Calu3 (cell line): ENCODE results near the gene BTG1. TPM values are rescaled to one million over a fixed set of nuclear protein-coding genes. Genes with fewer than 3 reads are reported as not detected.

Source experiments
- BruUV-seq: library from RNA; stranded (reverse); fragments of 400-500 nt; replicated peaks from 2 replicates; lab custom pipeline; 2021; lab: Mats Ljungman, UMichigan
- CTCF ChIA-PET: fragments of 300-600 bp; sonication (Branson Sonifier 250); formaldehyde crosslinking; loops from one replicate; lab custom pipeline; 2022; ENCODE audit warnings: antibody characterized with exemption; lab: Charles Lee
- DNase-seq: peaks from one replicate; pipeline ENCODE4 v3.0.0; 2022
- H3K27ac Mint-ChIP-seq: one replicate; pipeline ENCODE4 v1.8.0; 2022; ENCODE audit warnings: mixed read lengths; ENCODE audit not compliant: unreplicated experiment
- H3K27me3 Mint-ChIP-seq: one replicate; pipeline ENCODE4 v1.8.0; 2022; ENCODE audit warnings: mixed read lengths; ENCODE audit not compliant: unreplicated experiment
- H3K36me3 Mint-ChIP-seq: one replicate; pipeline ENCODE4 v1.8.0; 2022; ENCODE audit warnings: mild to moderate bottlenecking, moderate library complexity, mixed read lengths; ENCODE audit not compliant: insufficient read depth, unreplicated experiment
- H3K4me1 Mint-ChIP-seq: one replicate; pipeline ENCODE4 v1.8.0; 2022; ENCODE audit warnings: mild to moderate bottlenecking, low read depth, mixed read lengths; ENCODE audit not compliant: unreplicated experiment
- H3K4me3 Mint-ChIP-seq: one replicate; pipeline ENCODE4 v1.8.0; 2022; ENCODE audit warnings: mild to moderate bottlenecking, low read depth, moderate library complexity, mixed read lengths; ENCODE audit not compliant: unreplicated experiment
- H3K9me3 Mint-ChIP-seq: one replicate; pipeline ENCODE4 v1.8.0; 2022; ENCODE audit warnings: low read depth, mixed read lengths; ENCODE audit not compliant: unreplicated experiment
- intact Hi-C: fragments of 100-400 bp; cut with micrococcal nuclease; formaldehyde crosslinking; loops from one replicate; pipeline ENCODE4 v1.10.0; 2022; ENCODE audit not compliant: unreplicated experiment
- total RNA-seq: library from RNA; stranded (reverse); gene quantifications from 2 replicates; pipeline ENCODE4 v1.2.3, GENCODE V29; 2022
- TF ChIP-seq, protein P1 (sequence below): fragments of 200-600 bp; IDR thresholded peaks from one replicate; pipeline ENCODE4 v1.8.0; 2022; ENCODE audit warnings: antibody characterized with exemption; ENCODE audit not compliant: unreplicated experiment

BTG1 gene
- total RNA-seq, 1 experiment from 2014 or later: 131 TPM

DNA sequence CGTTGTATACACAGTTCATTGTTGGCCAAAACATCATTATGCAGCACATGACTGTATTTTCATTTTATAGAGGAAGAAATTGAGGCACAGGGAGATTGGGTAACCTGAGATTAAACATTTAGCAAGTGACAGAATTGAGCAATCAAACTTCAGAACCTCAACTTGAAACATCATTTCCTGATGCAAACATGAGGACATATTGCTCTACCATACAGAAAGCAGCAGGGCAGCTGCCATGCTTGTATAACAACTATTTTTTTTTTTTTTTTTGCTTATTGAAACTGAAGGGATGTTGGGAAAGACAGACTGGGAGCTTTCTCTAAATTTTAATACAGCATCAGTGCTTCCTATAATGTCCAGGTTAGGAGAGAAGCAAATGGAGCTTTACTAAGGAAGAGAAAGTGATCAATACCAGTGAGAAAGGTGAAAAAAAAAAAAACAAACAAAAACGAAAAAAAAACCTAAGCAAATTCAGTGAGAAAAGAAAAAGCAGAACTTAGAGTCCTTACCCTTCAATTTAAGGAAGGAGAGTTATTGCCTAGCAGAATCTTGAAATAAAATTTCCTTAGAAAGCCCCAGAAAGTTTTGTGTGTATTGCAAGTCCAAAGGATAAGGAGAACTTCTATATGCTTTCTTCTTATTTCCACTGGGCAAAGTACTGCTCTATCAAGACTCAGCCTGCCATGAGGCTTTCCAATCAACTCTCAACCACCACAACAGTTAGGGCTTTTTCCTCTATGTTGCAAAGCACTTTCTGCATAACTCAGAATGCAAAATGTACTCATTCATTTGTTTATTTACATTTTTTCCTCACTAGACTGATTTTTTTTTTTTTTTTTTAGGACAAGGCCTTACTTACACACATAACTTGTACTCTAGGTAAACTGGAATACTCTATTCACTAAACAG is 21.6 kb downstream of the BTG1 start:
- DNase-seq: no peak
- CTCF ChIA-PET: interaction anchor here (0.5 to 1.7 kb wide), 6 partner anchors 12 to 854 kb away, joined by 3 to 8 read pairs (median 4); no protein-coding TSS in a partner anchor
- H3K36me3 Mint-ChIP-seq: peaks cover 26% of the 10 kb centered on the region
- peak overlapping the region; percentile 94 for H3K27ac Mint-ChIP-seq
- H3K4me1 Mint-ChIP-seq: peaks cover 64% of the 10 kb centered on the region
- H3K9me3 Mint-ChIP-seq: no peaks in the 10 kb centered on the region
- H3K27me3 Mint-ChIP-seq: no peaks in the 10 kb centered on the region
- peak overlapping the region; percentile 23 for H3K4me3 Mint-ChIP-seq
- TF ChIP-seq, protein P1, sequence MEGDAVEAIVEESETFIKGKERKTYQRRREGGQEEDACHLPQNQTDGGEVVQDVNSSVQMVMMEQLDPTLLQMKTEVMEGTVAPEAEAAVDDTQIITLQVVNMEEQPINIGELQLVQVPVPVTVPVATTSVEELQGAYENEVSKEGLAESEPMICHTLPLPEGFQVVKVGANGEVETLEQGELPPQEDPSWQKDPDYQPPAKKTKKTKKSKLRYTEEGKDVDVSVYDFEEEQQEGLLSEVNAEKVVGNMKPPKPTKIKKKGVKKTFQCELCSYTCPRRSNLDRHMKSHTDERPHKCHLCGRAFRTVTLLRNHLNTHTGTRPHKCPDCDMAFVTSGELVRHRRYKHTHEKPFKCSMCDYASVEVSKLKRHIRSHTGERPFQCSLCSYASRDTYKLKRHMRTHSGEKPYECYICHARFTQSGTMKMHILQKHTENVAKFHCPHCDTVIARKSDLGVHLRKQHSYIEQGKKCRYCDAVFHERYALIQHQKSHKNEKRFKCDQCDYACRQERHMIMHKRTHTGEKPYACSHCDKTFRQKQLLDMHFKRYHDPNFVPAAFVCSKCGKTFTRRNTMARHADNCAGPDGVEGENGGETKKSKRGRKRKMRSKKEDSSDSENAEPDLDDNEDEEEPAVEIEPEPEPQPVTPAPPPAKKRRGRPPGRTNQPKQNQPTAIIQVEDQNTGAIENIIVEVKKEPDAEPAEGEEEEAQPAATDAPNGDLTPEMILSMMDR: no peak
- intact Hi-C loops: no loop called here
- no TSS peak for BruUV-seq

DNA sequence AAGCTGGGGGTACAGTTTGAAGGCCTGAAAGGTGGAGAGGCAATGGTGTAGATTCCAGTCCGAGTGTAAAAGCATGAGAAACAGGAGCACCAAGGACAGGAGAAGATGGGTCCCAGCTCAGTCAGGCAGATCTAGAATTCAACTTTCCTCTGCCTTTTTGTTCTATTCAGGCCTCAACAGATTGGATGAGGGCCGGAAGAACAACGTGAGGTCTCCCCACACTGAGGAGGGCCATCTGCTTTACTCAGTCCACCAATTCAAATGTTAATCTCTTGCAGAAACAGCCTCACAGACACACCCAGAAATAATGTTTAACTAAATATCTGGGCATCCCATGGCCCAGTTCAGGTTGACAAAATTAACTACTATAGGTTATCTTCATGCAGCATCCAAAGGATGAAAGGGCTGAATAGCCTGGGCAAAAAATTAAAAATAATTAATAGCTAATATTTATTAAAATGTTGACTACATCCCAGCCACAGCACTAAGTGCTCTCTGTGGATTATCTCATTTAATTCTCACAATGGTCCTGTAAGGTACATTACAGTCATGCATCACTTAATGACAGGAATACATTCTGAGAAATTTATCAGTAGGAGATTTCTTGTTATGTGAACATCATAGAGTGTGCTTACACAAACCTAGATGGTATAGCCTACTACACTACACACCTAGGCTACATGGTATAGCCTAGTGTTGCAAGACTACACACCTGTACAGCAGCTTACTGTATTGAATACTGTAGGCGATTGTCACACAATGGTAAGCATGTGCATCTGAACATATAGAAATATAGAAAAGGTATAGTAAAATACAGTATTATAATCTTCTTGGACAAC is 22.5 kb downstream of the BTG1 start:
- CTCF ChIA-PET: interaction anchor here (0.5 to 1.7 kb wide), 3 partner anchors 11 to 384 kb away, joined by 3 to 8 read pairs (median 4); no protein-coding TSS in a partner anchor
- Mint-ChIP-seq H3K36me3 (peaks cover 23% of the 10 kb centered on the region), H3K27ac (peak overlapping the region; percentile 94)

DNA sequence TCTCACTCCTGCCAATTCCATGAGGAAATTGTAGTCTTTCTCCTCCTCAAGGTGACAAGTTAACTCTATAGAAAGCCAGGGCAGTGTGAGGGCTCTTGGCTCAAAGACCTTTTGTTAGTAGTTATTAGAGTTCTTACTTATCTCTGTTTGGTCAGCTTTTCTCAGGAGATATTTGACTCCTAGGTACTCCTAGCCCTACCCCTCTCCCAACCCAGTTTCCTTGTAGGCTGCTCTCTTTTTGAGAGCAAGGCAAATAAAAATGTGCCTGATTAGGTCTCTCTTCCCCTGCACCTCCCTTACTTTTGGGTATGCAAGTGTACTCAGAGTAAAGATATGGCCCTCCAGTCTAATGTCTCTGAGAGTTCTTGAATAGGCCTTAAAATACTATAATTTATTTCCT is 23.8 kb downstream of the BTG1 start:
- Mint-ChIP-seq H3K4me1 (peaks cover 62% of the 10 kb centered on the region), H3K9me3 (no peaks in the 10 kb centered on the region), H3K27me3 (no peaks in the 10 kb centered on the region), H3K36me3 (peaks cover 23% of the 10 kb centered on the region), H3K4me3 (no peak overlapping the region), H3K27ac (peak overlapping the region; percentile 75)
- CTCF ChIA-PET: interaction anchor here (0.5 kb wide), 1 partner anchor 917 kb away, joined by 6 read pairs; no protein-coding TSS in a partner anchor
- intact Hi-C loops: no loop called here
- BruUV-seq: no TSS peak
- DNase-seq: peak; percentile 38
- TF ChIP-seq, protein P1: no peak

More for the DNA sequence above, 22.5 kb downstream of the BTG1 start:
- DNase-seq: no peak
- TF ChIP-seq, protein P1: no peak
- Mint-ChIP-seq H3K4me3 (no peak overlapping the region), H3K4me1 (peaks cover 64% of the 10 kb centered on the region), H3K27me3 (no peaks in the 10 kb centered on the region), H3K9me3 (no peaks in the 10 kb centered on the region)
- intact Hi-C loops: no loop called here
- BruUV-seq: no TSS peak

DNA sequence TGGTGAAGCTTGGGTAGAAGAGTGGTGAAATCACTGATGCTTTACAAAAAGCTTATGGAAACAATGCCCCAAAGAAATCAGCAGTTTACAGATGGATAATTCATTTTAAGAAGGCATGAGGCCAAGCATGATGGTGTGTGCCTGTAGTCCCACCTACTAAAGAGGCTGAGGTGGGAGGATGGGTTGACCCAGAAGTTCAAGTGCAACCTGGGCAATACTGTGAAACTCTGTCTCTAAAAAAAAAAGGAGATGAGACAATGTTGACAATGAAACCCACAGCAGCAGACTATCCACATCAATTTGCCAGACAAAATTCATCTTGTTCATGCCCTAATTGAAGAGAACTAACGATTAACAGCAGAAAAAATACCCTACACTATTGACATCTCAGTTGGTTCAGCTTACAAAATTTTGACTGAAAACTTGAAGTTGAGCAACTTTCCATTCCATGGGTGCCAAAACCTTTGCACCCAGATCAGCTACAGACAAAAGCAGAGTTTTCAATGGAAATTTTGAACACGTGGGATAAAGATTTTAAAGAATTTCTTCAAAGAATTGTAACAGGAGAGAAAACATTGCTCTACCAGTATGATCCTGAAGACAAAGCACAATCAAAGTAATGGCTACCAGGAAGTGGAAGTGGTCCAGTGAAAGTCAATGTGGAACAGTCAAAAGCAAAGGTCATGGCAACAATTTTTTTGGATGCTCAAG is 26.7 kb downstream of the BTG1 start:
- no TSS peak for BruUV-seq
- intact Hi-C loops: no loop called here
- CTCF ChIA-PET: interaction anchor here (0.7 kb wide), 1 partner anchor 18 kb away, joined by 4 read pairs; no protein-coding TSS in a partner anchor
- Mint-ChIP-seq H3K9me3 (no peaks in the 10 kb centered on the region), H3K27me3 (no peaks in the 10 kb centered on the region), H3K4me1 (peaks cover 60% of the 10 kb centered on the region), H3K4me3 (no peak overlapping the region), H3K27ac (no peak overlapping the region), H3K36me3 (peaks cover 13% of the 10 kb centered on the region)
- DNase-seq: no peak
- TF ChIP-seq, protein P1: no peak
